Caco-2 (cell line): Measurements from ENCODE around the gene DIAPH2. TPM values are rescaled to one million over a fixed set of nuclear protein-coding genes. Genes with fewer than 3 reads are reported as not detected.

ENCODE experiments used
- BruUV-seq: library from RNA; stranded (reverse); fragments of 400-500 nt; replicated peaks from 2 replicates; lab custom pipeline; 2021; lab: Mats Ljungman, UMichigan
- CTCF ChIA-PET: fragments of 300-600 bp; sonication (Branson Sonifier 250); formaldehyde crosslinking; loops from one replicate; lab custom pipeline; 2022; ENCODE audit warnings: antibody characterized with exemption; lab: Charles Lee
- POLR2A ChIA-PET: fragments of 300-600 bp; sonication (Branson Sonifier 250); formaldehyde crosslinking; loops from one replicate; lab custom pipeline; 2022; ENCODE audit warnings: antibody characterized with exemption; lab: Charles Lee
- DNase-seq, 2 experiments: peaks; one replicate each; pipeline versions ENCODE4 v3.0.0 to v3.0.0-alpha.2; 2020 to 2022
- H3K27me3 ChIP-seq: replicated peaks from 2 replicates; pipeline ENCODE4 v1.6.0; 2011; ENCODE audit warnings: low read length; ENCODE audit not compliant: control insufficient read depth, insufficient read depth
- H3K36me3 ChIP-seq: 2 replicates; pipeline ENCODE4 v1.5.1; 2011; ENCODE audit warnings: low read length; ENCODE audit not compliant: control insufficient read depth, insufficient read depth
- H3K4me1 ChIP-seq: fragments of 250-450 bp; sonication (Bioruptor Pico); 2 replicates; pipeline ENCODE4 v1.5.1; 2020; ENCODE audit warnings: mild to moderate bottlenecking
- H3K4me3 ChIP-seq: 2 replicates; pipeline ENCODE4 v1.5.1; 2011; ENCODE audit warnings: low read depth, mild to moderate bottlenecking, control low read depth, low read length
- H3K9me3 ChIP-seq: fragments of 250-450 bp; sonication (Bioruptor Pico); 2 replicates; pipeline ENCODE4 v1.5.1; 2020; ENCODE audit warnings: mild to moderate bottlenecking, moderate library complexity
- H3K27ac Mint-ChIP-seq: one replicate; pipeline ENCODE4 v1.8.0; 2022; ENCODE audit warnings: mixed read lengths; ENCODE audit not compliant: unreplicated experiment
- H3K27me3 Mint-ChIP-seq: one replicate; pipeline ENCODE4 v1.8.0; 2022; ENCODE audit warnings: mixed read lengths; ENCODE audit not compliant: insufficient read depth, unreplicated experiment
- H3K36me3 Mint-ChIP-seq: one replicate; pipeline ENCODE4 v1.8.0; 2022; ENCODE audit warnings: mild to moderate bottlenecking, mixed read lengths; ENCODE audit not compliant: insufficient read depth, unreplicated experiment
- H3K4me1 Mint-ChIP-seq: one replicate; pipeline ENCODE4 v1.8.0; 2022; ENCODE audit warnings: low read depth, mixed read lengths; ENCODE audit not compliant: unreplicated experiment
- H3K4me3 Mint-ChIP-seq: one replicate; pipeline ENCODE4 v1.8.0; 2022; ENCODE audit warnings: mild to moderate bottlenecking, moderate library complexity, mixed read lengths; ENCODE audit not compliant: unreplicated experiment
- H3K9me3 Mint-ChIP-seq: one replicate; pipeline ENCODE4 v1.8.0; 2022; ENCODE audit warnings: mixed read lengths; ENCODE audit not compliant: unreplicated experiment
- intact Hi-C: fragments of 100-400 bp; cut with micrococcal nuclease; formaldehyde crosslinking; loops from one replicate; pipeline ENCODE4 v1.10.0; 2022; ENCODE audit not compliant: unreplicated experiment
- total RNA-seq: library from RNA; stranded (reverse); gene quantifications from 2 replicates; pipeline ENCODE4 v1.2.3, GENCODE V29; 2022
- TF ChIP-seq, protein P1 (sequence below), 2 experiments: fragments of 200-600 bp in 1 of 2; IDR thresholded peaks; 1 replicate in 1 of 2; 2 replicates in 1 of 2; pipeline versions ENCODE4 v1.5.1 to v1.8.0; 2011 to 2022; ENCODE audit warnings: antibody characterized with exemption in 1 of 2, control low read depth in 1 of 2, inconsistent platforms in 1 of 2, low read depth in 1 of 2, low read length in 1 of 2, mild to moderate bottlenecking in 1 of 2, moderate library complexity in 1 of 2; ENCODE audit not compliant: insufficient read depth in 1 of 2, severe bottlenecking in 1 of 2, unreplicated experiment in 1 of 2

Gene DIAPH2
- total RNA-seq, 1 experiment from 2014 or later = 16.1 TPM

DNA sequence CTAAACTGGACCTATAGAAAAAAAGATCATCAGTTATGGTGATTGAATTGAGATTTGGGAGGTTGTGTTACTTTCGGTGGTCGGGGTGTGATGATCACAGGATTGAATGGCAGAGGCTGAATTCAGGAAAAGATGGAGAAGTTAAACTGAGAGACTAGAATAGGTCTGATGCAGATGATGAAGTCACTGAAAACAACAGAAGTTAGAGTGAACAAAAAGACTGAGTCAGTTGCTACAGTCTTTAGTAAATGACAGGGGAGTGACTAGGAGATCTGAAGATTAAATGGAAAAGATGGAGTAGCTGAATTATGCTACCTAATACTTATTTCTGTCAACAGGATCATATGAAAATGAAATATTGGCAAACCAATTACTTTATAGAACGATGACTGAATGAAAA, 362.2 kb downstream of the DIAPH2 start:
- no peaks in the 10 kb centered on the region for H3K9me3 Mint-ChIP-seq
- intact Hi-C loops = no loop called here
- POLR2A ChIA-PET = no interaction called here
- Histone ChIP-seq H3K27me3 (no peaks in the 10 kb centered on the region), H3K4me1 (no peaks in the 10 kb centered on the region), H3K9me3 (no peaks in the 10 kb centered on the region), H3K36me3 (no peaks in the 10 kb centered on the region), H3K4me3 (no peak overlapping the region)
- H3K27me3 Mint-ChIP-seq = no peaks in the 10 kb centered on the region
- no peak for DNase-seq
- TF ChIP-seq, protein P1, sequence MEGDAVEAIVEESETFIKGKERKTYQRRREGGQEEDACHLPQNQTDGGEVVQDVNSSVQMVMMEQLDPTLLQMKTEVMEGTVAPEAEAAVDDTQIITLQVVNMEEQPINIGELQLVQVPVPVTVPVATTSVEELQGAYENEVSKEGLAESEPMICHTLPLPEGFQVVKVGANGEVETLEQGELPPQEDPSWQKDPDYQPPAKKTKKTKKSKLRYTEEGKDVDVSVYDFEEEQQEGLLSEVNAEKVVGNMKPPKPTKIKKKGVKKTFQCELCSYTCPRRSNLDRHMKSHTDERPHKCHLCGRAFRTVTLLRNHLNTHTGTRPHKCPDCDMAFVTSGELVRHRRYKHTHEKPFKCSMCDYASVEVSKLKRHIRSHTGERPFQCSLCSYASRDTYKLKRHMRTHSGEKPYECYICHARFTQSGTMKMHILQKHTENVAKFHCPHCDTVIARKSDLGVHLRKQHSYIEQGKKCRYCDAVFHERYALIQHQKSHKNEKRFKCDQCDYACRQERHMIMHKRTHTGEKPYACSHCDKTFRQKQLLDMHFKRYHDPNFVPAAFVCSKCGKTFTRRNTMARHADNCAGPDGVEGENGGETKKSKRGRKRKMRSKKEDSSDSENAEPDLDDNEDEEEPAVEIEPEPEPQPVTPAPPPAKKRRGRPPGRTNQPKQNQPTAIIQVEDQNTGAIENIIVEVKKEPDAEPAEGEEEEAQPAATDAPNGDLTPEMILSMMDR (IDR thresholded peaks at IDR 0.05; ENCODE audit: insufficient read depth in 1 of 2, low read depth in 1 of 2, low read length in 1 of 2, severe bottlenecking in 1 of 2, unreplicated experiment in 1 of 2) = no peak
- BruUV-seq = no TSS peak
- CTCF ChIA-PET = no interaction called here
- H3K36me3 Mint-ChIP-seq = no peaks in the 10 kb centered on the region
- no peaks in the 10 kb centered on the region for H3K4me1 Mint-ChIP-seq
- no peak overlapping the region for H3K4me3 Mint-ChIP-seq
- no peak overlapping the region for H3K27ac Mint-ChIP-seq

DNA sequence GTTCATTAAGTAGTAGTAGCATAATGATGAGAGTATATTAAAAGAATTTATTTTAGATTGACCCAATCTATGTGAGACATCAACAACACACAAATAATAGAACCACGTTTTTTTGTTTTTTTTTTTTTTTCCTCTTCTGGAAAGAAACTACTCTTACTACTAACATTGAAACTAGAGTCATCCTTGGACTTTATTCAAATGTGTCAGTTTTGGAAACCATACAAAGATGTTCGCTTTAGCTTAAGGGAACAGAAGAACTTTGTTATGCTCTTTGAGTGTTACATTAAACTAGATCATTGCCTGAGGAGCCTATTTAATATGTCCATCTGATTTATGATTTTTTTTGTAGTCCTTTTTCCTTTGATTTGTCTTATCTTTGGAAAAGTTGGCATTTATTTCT, 365.8 kb downstream of the DIAPH2 start:
- H3K9me3 ChIP-seq = no peaks in the 10 kb centered on the region

GRCh38 chrX:97057349-97057909, 372.8 kb downstream of the DIAPH2 start:
- Mint-ChIP-seq H3K27me3 (no peaks in the 10 kb centered on the region), H3K36me3 (no peaks in the 10 kb centered on the region), H3K4me3 (no peak overlapping the region), H3K27ac (no peak overlapping the region), H3K4me1 (no peaks in the 10 kb centered on the region), H3K9me3 (no peaks in the 10 kb centered on the region)
- H3K36me3 ChIP-seq = no peaks in the 10 kb centered on the region
- POLR2A ChIA-PET = interaction anchor here (0.5 kb wide), 1 partner anchor 255 kb away, joined by 3 read pairs; no protein-coding TSS in a partner anchor
- H3K27me3 ChIP-seq = no peaks in the 10 kb centered on the region
- H3K4me1 ChIP-seq = no peaks in the 10 kb centered on the region
- CTCF ChIA-PET = no interaction called here
- DNase-seq = no peak
- no peaks in the 10 kb centered on the region for H3K9me3 ChIP-seq
- no peak overlapping the region for H3K4me3 ChIP-seq
- BruUV-seq = no TSS peak
- intact Hi-C loops = no loop called here
- TF ChIP-seq, protein P1 (IDR thresholded peaks at IDR 0.05; ENCODE audit: insufficient read depth in 1 of 2, low read depth in 1 of 2, low read length in 1 of 2, severe bottlenecking in 1 of 2, unreplicated experiment in 1 of 2) = no peak

More for the DNA sequence above, 365.8 kb downstream of the DIAPH2 start:
- Histone ChIP-seq H3K36me3 (no peaks in the 10 kb centered on the region), H3K27me3 (no peaks in the 10 kb centered on the region), H3K4me1 (no peaks in the 10 kb centered on the region), H3K4me3 (no peak overlapping the region)
- no peaks in the 10 kb centered on the region for H3K27me3 Mint-ChIP-seq
- no peaks in the 10 kb centered on the region for H3K9me3 Mint-ChIP-seq
- intact Hi-C loops = no loop called here
- no peaks in the 10 kb centered on the region for H3K36me3 Mint-ChIP-seq
- H3K4me3 Mint-ChIP-seq = no peak overlapping the region
- ChIA-PET POLR2A (no interaction called here), CTCF (no interaction called here)
- TF ChIP-seq, protein P1 (IDR thresholded peaks at IDR 0.05; ENCODE audit: insufficient read depth in 1 of 2, low read depth in 1 of 2, low read length in 1 of 2, severe bottlenecking in 1 of 2, unreplicated experiment in 1 of 2) = no peak
- H3K4me1 Mint-ChIP-seq = no peaks in the 10 kb centered on the region
- DNase-seq = no peak
- no TSS peak for BruUV-seq
- no peak overlapping the region for H3K27ac Mint-ChIP-seq
